Endothelial cell of umbilical vein (primary cell): ENCODE measurements around the gene C10orf71.

Experiments
- GATA2 ChIP-seq: IDR thresholded peaks from 2 replicates; pipeline ENCODE4 v1.7.0; 2011; ENCODE audit warnings: low read depth, mild to moderate bottlenecking, moderate library complexity, mixed read lengths, low read length; ENCODE audit not compliant: insufficient read length, insufficient read depth
- POLR2A ChIP-seq: IDR thresholded peaks from 2 replicates; pipeline ENCODE4 v1.6.1; 2012; ENCODE audit warnings: low read depth, mild to moderate bottlenecking, control low read depth, low read length
- TF ChIP-seq, protein P1 (sequence below), 2 donors: IDR thresholded peaks; 1 replicate in 1 of 2; 2 replicates in 1 of 2; pipeline ENCODE4 v1.5.1; 2011; ENCODE audit warnings: low read length in 2 of 2, mild to moderate bottlenecking in 2 of 2, moderate library complexity in 2 of 2, control low read depth in 1 of 2, inconsistent platforms in 1 of 2, low read depth in 1 of 2; ENCODE audit not compliant: insufficient read depth in 1 of 2; ENCODE audit errors: extremely low read depth in 1 of 2

DNA sequence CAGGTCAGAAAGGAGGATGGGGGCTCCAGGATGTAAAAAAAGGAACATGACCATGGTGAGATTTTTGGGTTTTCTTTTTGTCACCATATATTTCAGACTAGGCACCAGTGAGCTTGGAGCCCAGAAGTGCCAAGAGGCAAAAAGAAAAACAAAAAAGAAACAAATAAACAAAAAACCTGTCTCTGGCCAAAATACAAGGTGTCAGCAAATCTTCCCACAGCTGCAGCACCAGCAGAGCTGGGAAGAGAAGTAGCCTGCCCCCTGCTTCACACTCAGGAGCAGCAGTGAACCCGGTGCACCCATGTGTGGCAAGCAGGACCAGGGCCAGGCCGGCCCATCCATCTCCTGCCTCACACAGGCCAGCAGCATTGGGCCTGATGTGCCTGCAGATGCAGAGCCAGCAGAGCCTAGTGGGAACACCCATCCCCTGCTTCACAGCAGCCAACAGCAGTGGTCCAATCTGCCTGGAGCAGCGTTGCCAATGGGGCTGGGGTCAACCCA, 34.7 kb upstream of the C10orf71 start:
- TF ChIP-seq GATA2 (no peak), POLR2A (no peak)
- TF ChIP-seq, protein P1, sequence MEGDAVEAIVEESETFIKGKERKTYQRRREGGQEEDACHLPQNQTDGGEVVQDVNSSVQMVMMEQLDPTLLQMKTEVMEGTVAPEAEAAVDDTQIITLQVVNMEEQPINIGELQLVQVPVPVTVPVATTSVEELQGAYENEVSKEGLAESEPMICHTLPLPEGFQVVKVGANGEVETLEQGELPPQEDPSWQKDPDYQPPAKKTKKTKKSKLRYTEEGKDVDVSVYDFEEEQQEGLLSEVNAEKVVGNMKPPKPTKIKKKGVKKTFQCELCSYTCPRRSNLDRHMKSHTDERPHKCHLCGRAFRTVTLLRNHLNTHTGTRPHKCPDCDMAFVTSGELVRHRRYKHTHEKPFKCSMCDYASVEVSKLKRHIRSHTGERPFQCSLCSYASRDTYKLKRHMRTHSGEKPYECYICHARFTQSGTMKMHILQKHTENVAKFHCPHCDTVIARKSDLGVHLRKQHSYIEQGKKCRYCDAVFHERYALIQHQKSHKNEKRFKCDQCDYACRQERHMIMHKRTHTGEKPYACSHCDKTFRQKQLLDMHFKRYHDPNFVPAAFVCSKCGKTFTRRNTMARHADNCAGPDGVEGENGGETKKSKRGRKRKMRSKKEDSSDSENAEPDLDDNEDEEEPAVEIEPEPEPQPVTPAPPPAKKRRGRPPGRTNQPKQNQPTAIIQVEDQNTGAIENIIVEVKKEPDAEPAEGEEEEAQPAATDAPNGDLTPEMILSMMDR (IDR thresholded peaks at IDR 0.05; ENCODE audit: extremely low read depth in 1 of 2, insufficient read depth in 1 of 2, low read depth in 1 of 2, low read length in 2 of 2), result no peak
